ENCODE measurements around the gene TTLL9.

DNA sequence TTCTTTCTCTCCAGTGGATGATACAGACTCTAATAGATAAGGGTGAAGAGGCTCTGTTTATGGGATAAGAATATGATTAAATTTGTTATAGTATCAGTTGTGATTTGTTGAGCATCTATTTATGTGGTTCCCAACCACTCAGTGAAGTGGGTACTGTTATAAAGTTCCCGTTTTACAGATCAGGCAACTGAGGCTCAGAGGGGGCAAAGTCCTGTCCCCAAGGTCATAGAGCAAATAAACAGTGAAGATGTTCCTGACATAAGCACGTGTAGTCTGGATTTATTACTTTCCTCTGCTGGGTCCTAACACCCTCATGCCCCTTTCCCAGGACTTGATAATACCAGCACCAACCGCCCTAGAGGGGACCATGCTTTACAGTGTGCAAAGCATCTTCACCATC lies 4.2 kb upstream of the TTLL9 start:
- TF ChIP-seq, protein P1, sequence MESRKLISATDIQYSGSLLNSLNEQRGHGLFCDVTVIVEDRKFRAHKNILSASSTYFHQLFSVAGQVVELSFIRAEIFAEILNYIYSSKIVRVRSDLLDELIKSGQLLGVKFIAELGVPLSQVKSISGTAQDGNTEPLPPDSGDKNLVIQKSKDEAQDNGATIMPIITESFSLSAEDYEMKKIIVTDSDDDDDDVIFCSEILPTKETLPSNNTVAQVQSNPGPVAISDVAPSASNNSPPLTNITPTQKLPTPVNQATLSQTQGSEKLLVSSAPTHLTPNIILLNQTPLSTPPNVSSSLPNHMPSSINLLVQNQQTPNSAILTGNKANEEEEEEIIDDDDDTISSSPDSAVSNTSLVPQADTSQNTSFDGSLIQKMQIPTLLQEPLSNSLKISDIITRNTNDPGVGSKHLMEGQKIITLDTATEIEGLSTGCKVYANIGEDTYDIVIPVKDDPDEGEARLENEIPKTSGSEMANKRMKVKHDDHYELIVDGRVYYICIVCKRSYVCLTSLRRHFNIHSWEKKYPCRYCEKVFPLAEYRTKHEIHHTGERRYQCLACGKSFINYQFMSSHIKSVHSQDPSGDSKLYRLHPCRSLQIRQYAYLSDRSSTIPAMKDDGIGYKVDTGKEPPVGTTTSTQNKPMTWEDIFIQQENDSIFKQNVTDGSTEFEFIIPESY (CRISPR knock-in tag; IDR thresholded peaks at IDR 0.05), result no peak
- TF ChIP-seq CEBPB (IDR thresholded peaks at IDR 0.05; ENCODE audit: borderline replicate concordance, low read depth, low read length) (no peak), DPF2 (CRISPR knock-in tag; IDR thresholded peaks at IDR 0.05; ENCODE audit: borderline replicate concordance, low read depth) (no peak), PHF20 (CRISPR knock-in tag; IDR thresholded peaks at IDR 0.05) (no peak), FOSL2 (CRISPR knock-in tag; IDR thresholded peaks at IDR 0.05) (no peak), POLR2AphosphoS5 (IDR thresholded peaks at IDR 0.05; ENCODE audit: low read depth, low read length) (no peak)
- TF ChIP-seq, protein P2, sequence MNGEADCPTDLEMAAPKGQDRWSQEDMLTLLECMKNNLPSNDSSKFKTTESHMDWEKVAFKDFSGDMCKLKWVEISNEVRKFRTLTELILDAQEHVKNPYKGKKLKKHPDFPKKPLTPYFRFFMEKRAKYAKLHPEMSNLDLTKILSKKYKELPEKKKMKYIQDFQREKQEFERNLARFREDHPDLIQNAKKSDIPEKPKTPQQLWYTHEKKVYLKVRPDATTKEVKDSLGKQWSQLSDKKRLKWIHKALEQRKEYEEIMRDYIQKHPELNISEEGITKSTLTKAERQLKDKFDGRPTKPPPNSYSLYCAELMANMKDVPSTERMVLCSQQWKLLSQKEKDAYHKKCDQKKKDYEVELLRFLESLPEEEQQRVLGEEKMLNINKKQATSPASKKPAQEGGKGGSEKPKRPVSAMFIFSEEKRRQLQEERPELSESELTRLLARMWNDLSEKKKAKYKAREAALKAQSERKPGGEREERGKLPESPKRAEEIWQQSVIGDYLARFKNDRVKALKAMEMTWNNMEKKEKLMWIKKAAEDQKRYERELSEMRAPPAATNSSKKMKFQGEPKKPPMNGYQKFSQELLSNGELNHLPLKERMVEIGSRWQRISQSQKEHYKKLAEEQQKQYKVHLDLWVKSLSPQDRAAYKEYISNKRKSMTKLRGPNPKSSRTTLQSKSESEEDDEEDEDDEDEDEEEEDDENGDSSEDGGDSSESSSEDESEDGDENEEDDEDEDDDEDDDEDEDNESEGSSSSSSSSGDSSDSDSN (CRISPR knock-in tag; IDR thresholded peaks at IDR 0.05), result no peak
- TF ChIP-seq, protein P3, sequence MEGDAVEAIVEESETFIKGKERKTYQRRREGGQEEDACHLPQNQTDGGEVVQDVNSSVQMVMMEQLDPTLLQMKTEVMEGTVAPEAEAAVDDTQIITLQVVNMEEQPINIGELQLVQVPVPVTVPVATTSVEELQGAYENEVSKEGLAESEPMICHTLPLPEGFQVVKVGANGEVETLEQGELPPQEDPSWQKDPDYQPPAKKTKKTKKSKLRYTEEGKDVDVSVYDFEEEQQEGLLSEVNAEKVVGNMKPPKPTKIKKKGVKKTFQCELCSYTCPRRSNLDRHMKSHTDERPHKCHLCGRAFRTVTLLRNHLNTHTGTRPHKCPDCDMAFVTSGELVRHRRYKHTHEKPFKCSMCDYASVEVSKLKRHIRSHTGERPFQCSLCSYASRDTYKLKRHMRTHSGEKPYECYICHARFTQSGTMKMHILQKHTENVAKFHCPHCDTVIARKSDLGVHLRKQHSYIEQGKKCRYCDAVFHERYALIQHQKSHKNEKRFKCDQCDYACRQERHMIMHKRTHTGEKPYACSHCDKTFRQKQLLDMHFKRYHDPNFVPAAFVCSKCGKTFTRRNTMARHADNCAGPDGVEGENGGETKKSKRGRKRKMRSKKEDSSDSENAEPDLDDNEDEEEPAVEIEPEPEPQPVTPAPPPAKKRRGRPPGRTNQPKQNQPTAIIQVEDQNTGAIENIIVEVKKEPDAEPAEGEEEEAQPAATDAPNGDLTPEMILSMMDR (CRISPR knock-in tag; IDR thresholded peaks at IDR 0.05), result no peak

Data from HepG2 (cell line).